ENCODE results near the gene ANKMY1. TPM values are rescaled to one million over a fixed set of nuclear protein-coding genes. Genes with fewer than 3 reads are reported as not detected.
A peak's percentile ranks its signal among the peaks of the same experiment; 100 is the strongest.

The ANKMY1 gene
- total RNA-seq, 4 donors from 2014 or later = 7.0 to 12.0 (median 8.9) TPM

GRCh38 chr2:240579771-240580614 is 22.2 kb upstream of the ANKMY1 start:
- peak overlapping the region in 3 of 4 donors; percentile 59 to 66 (median 62) for H3K27ac ChIP-seq
- TF ChIP-seq POLR2A (IDR thresholded peaks at IDR 0.05) = no peak
- peak in 1 of 4 experiments; percentile 6 for TF ChIP-seq CTCF (IDR thresholded peaks at IDR 0.05)
- TF ChIP-seq EP300 (IDR thresholded peaks at IDR 0.05) = no peak
- TF ChIP-seq POLR2AphosphoS5 (IDR thresholded peaks at IDR 0.05) = peak; percentile 58
- WGBS, 2 donors (ENCODE audit: low coverage in 1 of 2) = 32 to 56% methylated on average over 6 to 15 of the region's 27 CpGs
- H3K4me1 ChIP-seq = peaks cover 0 to 47% (median 13%) of the 10 kb centered on the region in 3 donors
- no peaks in the 10 kb centered on the region for H3K9me3 ChIP-seq
- no peak overlapping the region for H3K4me3 ChIP-seq
- H3K27me3 ChIP-seq = no peaks in the 10 kb centered on the region
- H3K36me3 ChIP-seq = peaks cover 0 to 50% of the 10 kb centered on the region in 2 donors
- ATAC-seq = peak; percentile 92

- peaks cover 0 to 40% (median 5%) of the 10 kb centered on the region in 3 donors for H3K4me1 ChIP-seq
- no peak for TF ChIP-seq POLR2A (IDR thresholded peaks at IDR 0.05)
- no peak for TF ChIP-seq CTCF (IDR thresholded peaks at IDR 0.05)
- no peak for TF ChIP-seq EP300 (IDR thresholded peaks at IDR 0.05)
- no peak for TF ChIP-seq POLR2AphosphoS5 (IDR thresholded peaks at IDR 0.05)
- WGBS, 2 donors (ENCODE audit: low coverage in 1 of 2) = 100% methylated on average over 4 of the region's 12 CpGs; no CpG with 5 or more reads in 1 of the 2 donors
- no peaks in the 10 kb centered on the region for H3K27me3 ChIP-seq
- H3K36me3 ChIP-seq = peaks cover 0 to 58% of the 10 kb centered on the region in 2 donors
- ATAC-seq = no peak
- no peak overlapping the region for H3K4me3 ChIP-seq
- H3K9me3 ChIP-seq = no peaks in the 10 kb centered on the region
- H3K27ac ChIP-seq = peak overlapping the region in 3 of 4 donors; percentile 59 to 66 (median 62)
These were observed 21.4 kb upstream of the ANKMY1 start for GRCh38 chr2:240579071-240579762.

- no peak for ATAC-seq
- Histone ChIP-seq H3K9me3 (no peaks in the 10 kb centered on the region), H3K27ac (peak overlapping the region in 3 of 4 donors; percentile 17 to 59 (median 19)), H3K27me3 (no peaks in the 10 kb centered on the region), H3K36me3 (peaks cover 0 to 65% of the 10 kb centered on the region in 2 donors), H3K4me1 (peaks cover 0 to 32% (median 5%) of the 10 kb centered on the region in 3 donors), H3K4me3 (no peak overlapping the region)
- WGBS, 2 donors (ENCODE audit: low coverage in 1 of 2) = 100% methylated on average over 1 to 2 of the region's 8 CpGs
- no peak for TF ChIP-seq POLR2AphosphoS5 (IDR thresholded peaks at IDR 0.05)
- TF ChIP-seq POLR2A (IDR thresholded peaks at IDR 0.05) = no peak
These were observed 20.7 kb upstream of the ANKMY1 start for GRCh38 chr2:240578488-240578887.

GRCh38 chr2:240578110-240578450 is 20.3 kb upstream of the ANKMY1 start:
- Histone ChIP-seq H3K9me3 (no peaks in the 10 kb centered on the region), H3K4me1 (peaks cover 0 to 28% (median 5%) of the 10 kb centered on the region in 3 donors), H3K36me3 (peaks cover 0 to 69% of the 10 kb centered on the region in 2 donors), H3K4me3 (no peak overlapping the region), H3K27me3 (no peaks in the 10 kb centered on the region), H3K27ac (peak overlapping the region in 1 of 4 donors; percentile 19)
- TF ChIP-seq CTCF (IDR thresholded peaks at IDR 0.05) (no peak), POLR2AphosphoS5 (IDR thresholded peaks at IDR 0.05) (no peak), EP300 (IDR thresholded peaks at IDR 0.05) (no peak), POLR2A (IDR thresholded peaks at IDR 0.05) (no peak)
- WGBS, 2 donors (ENCODE audit: low coverage in 1 of 2) = no CpG with 5 or more reads among the region's 9 CpGs
- ATAC-seq = no peak

GRCh38 chr2:240577281-240578109 is 19.7 kb upstream of the ANKMY1 start:
- Histone ChIP-seq H3K9me3 (no peaks in the 10 kb centered on the region), H3K27me3 (no peaks in the 10 kb centered on the region), H3K4me3 (no peak overlapping the region), H3K4me1 (peaks cover 0 to 22% (median 5%) of the 10 kb centered on the region in 3 donors), H3K36me3 (peaks cover 0 to 75% of the 10 kb centered on the region in 2 donors), H3K27ac (peak overlapping the region in 1 of 4 donors; percentile 19)
- 100% methylated on average over 1 of the region's 26 CpGs; no CpG with 5 or more reads in 1 of the 2 donors for whole genome bisulfite sequencing, 2 donors (ENCODE audit: low coverage in 1 of 2)
- no peak for TF ChIP-seq EP300 (IDR thresholded peaks at IDR 0.05)
- TF ChIP-seq POLR2AphosphoS5 (IDR thresholded peaks at IDR 0.05) = no peak
- no peak for TF ChIP-seq CTCF (IDR thresholded peaks at IDR 0.05)
- TF ChIP-seq POLR2A (IDR thresholded peaks at IDR 0.05) = no peak
- ATAC-seq = no peak
